ENCODE measurements around the gene ZNF507. TPM values are rescaled to one million over a fixed set of nuclear protein-coding genes. Genes with fewer than 3 reads are reported as not detected.
A peak's percentile ranks its signal among the peaks of the same experiment; 100 is the strongest.

ZNF507 gene
- total RNA-seq, 2 donors from 2014 or later: 19.0 to 37.5 TPM

DNA sequence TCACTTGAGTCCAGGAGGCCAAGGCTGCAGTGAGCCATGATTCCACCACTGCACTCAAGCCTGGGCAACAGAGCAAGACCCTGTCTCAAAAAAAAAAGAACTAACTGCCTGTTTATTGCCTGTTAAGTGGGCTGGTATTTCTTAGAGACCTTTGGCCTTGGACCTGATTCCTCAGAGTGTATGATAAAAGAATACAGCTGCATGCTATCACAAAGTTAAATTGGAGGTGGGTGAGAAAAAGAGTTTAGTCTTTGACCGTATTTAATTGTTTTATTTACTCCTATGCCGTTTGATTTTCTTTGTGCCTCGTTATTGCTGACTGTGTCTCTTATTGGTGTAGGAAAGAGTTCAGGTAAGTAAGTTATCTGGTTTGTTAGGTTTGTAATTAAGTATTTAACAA, 34.9 kb downstream of the ZNF507 start:
- WGBS: 70% methylated on average over 3 of the region's 3 CpGs
- Histone ChIP-seq H3K36me3 (peaks cover 3 to 5% of the 10 kb centered on the region in 2 donors), H3K27me3 (replicated peaks; ENCODE audit: insufficient read depth) (no peaks in the 10 kb centered on the region), H3K9me3 (no peaks in the 10 kb centered on the region), H3K4me1 (replicated peaks) (no peaks in the 10 kb centered on the region), H3K27ac (no peak overlapping the region), H3K4me3 (no peak overlapping the region)
- TF ChIP-seq POLR2AphosphoS5 (IDR thresholded peaks at IDR 0.05) (no peak), POLR2A (IDR thresholded peaks at IDR 0.05) (no peak)
- TF ChIP-seq, protein P1, sequence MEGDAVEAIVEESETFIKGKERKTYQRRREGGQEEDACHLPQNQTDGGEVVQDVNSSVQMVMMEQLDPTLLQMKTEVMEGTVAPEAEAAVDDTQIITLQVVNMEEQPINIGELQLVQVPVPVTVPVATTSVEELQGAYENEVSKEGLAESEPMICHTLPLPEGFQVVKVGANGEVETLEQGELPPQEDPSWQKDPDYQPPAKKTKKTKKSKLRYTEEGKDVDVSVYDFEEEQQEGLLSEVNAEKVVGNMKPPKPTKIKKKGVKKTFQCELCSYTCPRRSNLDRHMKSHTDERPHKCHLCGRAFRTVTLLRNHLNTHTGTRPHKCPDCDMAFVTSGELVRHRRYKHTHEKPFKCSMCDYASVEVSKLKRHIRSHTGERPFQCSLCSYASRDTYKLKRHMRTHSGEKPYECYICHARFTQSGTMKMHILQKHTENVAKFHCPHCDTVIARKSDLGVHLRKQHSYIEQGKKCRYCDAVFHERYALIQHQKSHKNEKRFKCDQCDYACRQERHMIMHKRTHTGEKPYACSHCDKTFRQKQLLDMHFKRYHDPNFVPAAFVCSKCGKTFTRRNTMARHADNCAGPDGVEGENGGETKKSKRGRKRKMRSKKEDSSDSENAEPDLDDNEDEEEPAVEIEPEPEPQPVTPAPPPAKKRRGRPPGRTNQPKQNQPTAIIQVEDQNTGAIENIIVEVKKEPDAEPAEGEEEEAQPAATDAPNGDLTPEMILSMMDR (IDR thresholded peaks at IDR 0.05): no peak
- intact Hi-C loops (cut with DNase I): no loop called here
- no peak for DNase-seq (ENCODE audit: low spot score)

- no peaks in the 10 kb centered on the region for H3K36me3 ChIP-seq
- DNase-seq (ENCODE audit: low spot score): peak; percentile 45
- no peaks in the 10 kb centered on the region for H3K27me3 ChIP-seq (replicated peaks; ENCODE audit: insufficient read depth)
- no peaks in the 10 kb centered on the region for H3K4me1 ChIP-seq (replicated peaks)
- intact Hi-C loops (cut with DNase I): no loop called here
- no peak overlapping the region for H3K4me3 ChIP-seq
- 19% methylated on average over 7 of the region's 7 CpGs for WGBS
- TF ChIP-seq POLR2A (IDR thresholded peaks at IDR 0.05) (no peak), POLR2AphosphoS5 (IDR thresholded peaks at IDR 0.05) (peak; percentile 9)
- TF ChIP-seq, protein P1 (IDR thresholded peaks at IDR 0.05): no peak
- peak overlapping the region in 1 of 2 donors; percentile 20 for H3K27ac ChIP-seq
- no peaks in the 10 kb centered on the region for H3K9me3 ChIP-seq
Measured at GRCh38 chr19:32387701-32388392, 42.4 kb downstream of the ZNF507 start.

GRCh38 chr19:32388393-32388855, 43.0 kb downstream of the ZNF507 start:
- Histone ChIP-seq H3K9me3 (no peaks in the 10 kb centered on the region), H3K36me3 (no peaks in the 10 kb centered on the region), H3K4me3 (no peak overlapping the region), H3K27ac (peak overlapping the region in 1 of 2 donors; percentile 20), H3K27me3 (replicated peaks; ENCODE audit: insufficient read depth) (no peaks in the 10 kb centered on the region), H3K4me1 (replicated peaks) (no peaks in the 10 kb centered on the region)
- DNase-seq (ENCODE audit: low spot score): no peak
- whole genome bisulfite sequencing: 45% methylated on average over 3 of the region's 3 CpGs
- no peak for TF ChIP-seq POLR2AphosphoS5 (IDR thresholded peaks at IDR 0.05)
- TF ChIP-seq, protein P1 (IDR thresholded peaks at IDR 0.05): no peak
- TF ChIP-seq POLR2A (IDR thresholded peaks at IDR 0.05): no peak
- intact Hi-C loops (cut with DNase I): no loop called here

- Histone ChIP-seq H3K36me3 (no peaks in the 10 kb centered on the region), H3K27ac (no peak overlapping the region), H3K27me3 (replicated peaks; ENCODE audit: insufficient read depth) (no peaks in the 10 kb centered on the region), H3K4me3 (no peak overlapping the region), H3K9me3 (no peaks in the 10 kb centered on the region), H3K4me1 (replicated peaks) (no peaks in the 10 kb centered on the region)
- DNase-seq (ENCODE audit: low spot score): no peak
- no peak for TF ChIP-seq POLR2A (IDR thresholded peaks at IDR 0.05)
- TF ChIP-seq, protein P1 (IDR thresholded peaks at IDR 0.05): no peak
- TF ChIP-seq POLR2AphosphoS5 (IDR thresholded peaks at IDR 0.05): no peak
- intact Hi-C loops (cut with DNase I): no loop called here
- WGBS: 98% methylated on average over 3 of the region's 3 CpGs
Measured at GRCh38 chr19:32392901-32393300, 47.5 kb downstream of the ZNF507 start.
